ENCODE measurements around the gene MMP1. TPM values are rescaled to one million over a fixed set of nuclear protein-coding genes. Genes with fewer than 3 reads are reported as not detected.

MMP1 gene
- 0.60 to 4.1 TPM (median 3.9 TPM) in 3 replicates for total RNA-seq
- long read RNA-seq, transcript MMP1-201 (10 exons, 1,970 nt): major isoform, 8 of 8 reads
- long read RNA-seq, partial matches to known transcripts: 0 of 8 reads
- long read RNA-seq, other reads (novel, unspliced or antisense): 0 of 8 reads

GRCh38 chr11:102798012-102798746, at the start of gene MMP1:
MMP1 (minus strand) TSS chr11:102798160; CDS start chr11:102798092, 68 bp downstream.
- DNase-seq (ENCODE audit: low spot score): no peak
- Mint-ChIP-seq H3K27ac (ENCODE audit: unreplicated experiment) (no peak within 1 kb of the TSS), H3K4me3 (ENCODE audit: unreplicated experiment) (no peak within 1 kb of the TSS), H3K4me1 (ENCODE audit: low read depth) (peaks cover 30% of the 10 kb centered on the region), H3K36me3 (ENCODE audit: low read depth) (no peaks in the 10 kb centered on the region), H3K27me3 (ENCODE audit: low read depth) (no peaks in the 10 kb centered on the region), H3K9me3 (ENCODE audit: low read depth) (no peaks in the 10 kb centered on the region)
- TF ChIP-seq CTCF (IDR thresholded peaks at IDR 0.05): no peak

GRCh38 chr11:102846292-102846691, 48.3 kb upstream of the MMP1 start:
- Mint-ChIP-seq H3K27ac (ENCODE audit: unreplicated experiment) (no peak overlapping the region), H3K27me3 (ENCODE audit: low read depth) (peaks cover 8% of the 10 kb centered on the region)
- no peak for DNase-seq (ENCODE audit: low spot score)

GRCh38 chr11:102843489-102843888, 45.5 kb upstream of the MMP1 start, which contains the start of gene MMP3:
MMP3 (minus strand) TSS chr11:102843609; CDS start chr11:102843546, 63 bp downstream.
- Mint-ChIP-seq H3K27me3 (ENCODE audit: low read depth) (peaks cover 8% of the 10 kb centered on the region), H3K27ac (ENCODE audit: unreplicated experiment) (no peak within 1 kb of the TSS), H3K4me3 (ENCODE audit: unreplicated experiment) (no peak within 1 kb of the TSS), H3K36me3 (ENCODE audit: low read depth) (peaks cover 2% of the 10 kb centered on the region), H3K9me3 (ENCODE audit: low read depth) (no peaks in the 10 kb centered on the region), H3K4me1 (ENCODE audit: low read depth) (peaks cover 20% of the 10 kb centered on the region)
- DNase-seq (ENCODE audit: low spot score): no peak
- TF ChIP-seq CTCF (IDR thresholded peaks at IDR 0.05): no peak

More at GRCh38 chr11:102846292-102846691, 48.3 kb upstream of the MMP1 start:
- TF ChIP-seq CTCF (IDR thresholded peaks at IDR 0.05): no peak
- Mint-ChIP-seq H3K4me3 (ENCODE audit: unreplicated experiment) (no peak overlapping the region), H3K9me3 (ENCODE audit: low read depth) (no peaks in the 10 kb centered on the region), H3K36me3 (ENCODE audit: low read depth) (peaks cover 2% of the 10 kb centered on the region), H3K4me1 (ENCODE audit: low read depth) (peaks cover 30% of the 10 kb centered on the region)

GRCh38 chr11:102842930-102843329, 45.0 kb upstream of the MMP1 start:
- H3K27ac Mint-ChIP-seq (ENCODE audit: unreplicated experiment): no peak overlapping the region
- H3K27me3 Mint-ChIP-seq (ENCODE audit: low read depth): peaks cover 8% of the 10 kb centered on the region
- no peaks in the 10 kb centered on the region for H3K9me3 Mint-ChIP-seq (ENCODE audit: low read depth)
- DNase-seq (ENCODE audit: low spot score): no peak
- H3K36me3 Mint-ChIP-seq (ENCODE audit: low read depth): peaks cover 2% of the 10 kb centered on the region
- TF ChIP-seq CTCF (IDR thresholded peaks at IDR 0.05): no peak
- no peak overlapping the region for H3K4me3 Mint-ChIP-seq (ENCODE audit: unreplicated experiment)
- H3K4me1 Mint-ChIP-seq (ENCODE audit: low read depth): peaks cover 20% of the 10 kb centered on the region

GRCh38 chr11:102840018-102840417, 42.1 kb upstream of the MMP1 start:
- H3K4me1 Mint-ChIP-seq (ENCODE audit: low read depth): peaks cover 44% of the 10 kb centered on the region
- no peak for TF ChIP-seq CTCF (IDR thresholded peaks at IDR 0.05)
- no peak overlapping the region for H3K27ac Mint-ChIP-seq (ENCODE audit: unreplicated experiment)
- no peak overlapping the region for H3K4me3 Mint-ChIP-seq (ENCODE audit: unreplicated experiment)
- H3K9me3 Mint-ChIP-seq (ENCODE audit: low read depth): no peaks in the 10 kb centered on the region
- no peaks in the 10 kb centered on the region for H3K36me3 Mint-ChIP-seq (ENCODE audit: low read depth)
- H3K27me3 Mint-ChIP-seq (ENCODE audit: low read depth): peaks cover 4% of the 10 kb centered on the region
- DNase-seq (ENCODE audit: low spot score): no peak

Data from chondrocyte (in vitro differentiated cells).